ENCODE measurements around the gene ZPR1.

DNA sequence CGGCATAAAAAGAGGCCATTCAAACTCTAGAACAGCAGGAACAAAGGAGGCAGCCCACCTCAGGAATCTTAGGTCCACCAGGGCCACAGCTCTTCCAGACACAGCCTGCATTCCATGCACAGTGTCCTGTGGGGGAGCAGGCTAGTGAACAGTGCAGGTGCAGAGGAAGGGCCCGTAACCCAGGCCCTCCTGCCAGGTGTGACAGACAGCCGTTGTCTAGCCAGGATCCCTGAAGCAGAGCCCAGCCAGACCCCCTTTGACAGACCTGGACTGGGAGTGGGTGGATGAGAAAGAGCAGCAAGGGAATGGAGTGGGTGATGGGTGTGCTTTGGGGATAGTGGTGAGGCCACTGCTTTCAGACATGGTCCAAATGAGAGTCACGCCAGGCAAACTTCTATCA lies 1.2 kb upstream of the ZPR1 start:
- TF ChIP-seq EZH2phosphoT487 (IDR thresholded peaks at IDR 0.05; ENCODE audit: insufficient read depth, low read depth) = no peak
- no peak for TF ChIP-seq EZH2 (IDR thresholded peaks at IDR 0.05; ENCODE audit: insufficient read depth, poor library complexity, severe bottlenecking)
